ENCODE measurements around the gene ZNF507.
"Not testable (repeated sequence)": the region's sequence is repeated elsewhere in the genome, so short reads cannot be mapped to it uniquely, and the experiment has no call there.

The ZNF507 gene

DNA sequence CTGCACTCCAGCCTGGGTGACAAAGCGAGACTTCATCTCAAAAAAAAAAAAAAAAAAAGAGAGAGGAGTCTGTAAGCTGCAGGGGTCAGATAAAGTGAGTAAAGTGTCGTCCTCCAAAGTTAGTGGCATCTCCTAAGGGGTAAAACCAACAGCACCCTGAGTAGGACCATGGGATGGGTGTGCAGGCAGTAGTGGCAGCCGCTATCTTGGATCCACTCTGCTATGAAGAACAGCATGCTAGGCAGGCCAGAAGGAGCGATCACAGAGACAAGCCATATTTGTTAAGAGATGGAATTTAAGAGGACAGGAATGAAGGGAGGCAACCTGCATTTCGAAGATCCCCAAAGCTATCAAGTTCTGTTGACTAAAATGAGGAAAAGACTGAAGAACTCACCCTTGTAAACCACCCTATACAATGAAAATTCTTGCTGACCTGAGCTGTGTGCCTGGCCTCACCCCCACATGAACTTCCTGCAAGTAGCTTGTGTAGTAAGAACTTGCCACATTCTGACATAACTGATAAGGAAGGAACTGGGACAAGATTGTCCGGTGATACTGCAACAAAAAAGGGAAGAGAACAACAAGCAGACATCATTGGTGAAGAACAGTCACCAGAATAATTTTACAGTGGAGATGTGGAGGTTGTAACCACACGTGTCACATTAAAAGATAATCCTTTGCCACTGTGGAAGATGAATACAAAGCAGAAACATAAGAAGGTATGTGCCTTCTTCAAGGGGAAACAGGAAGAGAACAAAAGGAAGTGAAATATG is 76.4 kb downstream of the ZNF507 start:
- no peak for DNase-seq (ENCODE audit: low read depth)
- TF ChIP-seq, protein P1, sequence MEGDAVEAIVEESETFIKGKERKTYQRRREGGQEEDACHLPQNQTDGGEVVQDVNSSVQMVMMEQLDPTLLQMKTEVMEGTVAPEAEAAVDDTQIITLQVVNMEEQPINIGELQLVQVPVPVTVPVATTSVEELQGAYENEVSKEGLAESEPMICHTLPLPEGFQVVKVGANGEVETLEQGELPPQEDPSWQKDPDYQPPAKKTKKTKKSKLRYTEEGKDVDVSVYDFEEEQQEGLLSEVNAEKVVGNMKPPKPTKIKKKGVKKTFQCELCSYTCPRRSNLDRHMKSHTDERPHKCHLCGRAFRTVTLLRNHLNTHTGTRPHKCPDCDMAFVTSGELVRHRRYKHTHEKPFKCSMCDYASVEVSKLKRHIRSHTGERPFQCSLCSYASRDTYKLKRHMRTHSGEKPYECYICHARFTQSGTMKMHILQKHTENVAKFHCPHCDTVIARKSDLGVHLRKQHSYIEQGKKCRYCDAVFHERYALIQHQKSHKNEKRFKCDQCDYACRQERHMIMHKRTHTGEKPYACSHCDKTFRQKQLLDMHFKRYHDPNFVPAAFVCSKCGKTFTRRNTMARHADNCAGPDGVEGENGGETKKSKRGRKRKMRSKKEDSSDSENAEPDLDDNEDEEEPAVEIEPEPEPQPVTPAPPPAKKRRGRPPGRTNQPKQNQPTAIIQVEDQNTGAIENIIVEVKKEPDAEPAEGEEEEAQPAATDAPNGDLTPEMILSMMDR (IDR thresholded peaks at IDR 0.05; ENCODE audit: control insufficient read depth, extremely low read depth, insufficient read depth) = no peak
- no peak overlapping the region for H3K4me3 ChIP-seq (ENCODE audit: low read depth, low read length)

DNA sequence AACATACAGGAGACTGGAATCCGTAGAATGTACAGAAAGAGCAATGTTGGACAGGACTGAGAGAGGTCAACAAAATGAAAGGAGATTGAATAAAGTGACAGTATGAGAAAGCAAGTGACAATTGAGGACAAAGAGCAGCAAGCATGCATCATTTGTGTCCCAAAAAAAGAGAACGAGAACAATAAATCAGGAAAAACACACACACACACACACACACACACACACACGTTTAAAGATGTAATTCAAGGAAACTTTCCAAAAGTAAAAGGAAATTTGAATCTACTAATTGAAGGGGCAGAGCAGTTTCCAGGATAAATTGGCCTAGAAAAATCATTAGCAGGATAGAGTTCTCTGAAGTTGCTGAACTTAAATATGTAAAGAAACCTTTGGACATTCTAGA is 77.0 kb downstream of the ZNF507 start:
- no peak for DNase-seq (ENCODE audit: low read depth)
- no peak overlapping the region for H3K4me3 ChIP-seq (ENCODE audit: low read depth, low read length)
- TF ChIP-seq, protein P1 (IDR thresholded peaks at IDR 0.05; ENCODE audit: control insufficient read depth, extremely low read depth, insufficient read depth) = no peak

DNA sequence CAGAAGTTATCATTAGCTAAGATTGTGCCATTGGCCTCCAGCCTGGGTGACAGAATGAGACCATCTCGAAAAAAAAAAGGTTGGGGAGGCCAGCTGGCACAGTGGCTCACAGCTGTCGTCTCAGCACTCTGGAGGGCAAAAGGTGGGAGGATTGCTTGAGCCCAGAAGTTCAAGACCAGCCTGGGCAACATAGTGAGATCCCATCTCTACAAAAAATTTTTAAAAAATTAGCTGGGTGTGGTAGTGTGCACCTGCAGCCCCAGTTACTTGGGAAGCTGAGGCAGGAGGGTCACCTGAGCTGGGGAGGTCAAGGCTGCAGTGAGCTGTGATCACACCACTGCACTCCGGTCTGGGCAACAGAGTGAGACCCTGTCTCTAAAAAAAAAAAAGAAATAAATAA is 78.5 kb downstream of the ZNF507 start:
- not testable (repeated sequence) for DNase-seq (ENCODE audit: low read depth); H3K4me3 ChIP-seq (ENCODE audit: low read depth, low read length)

DNA sequence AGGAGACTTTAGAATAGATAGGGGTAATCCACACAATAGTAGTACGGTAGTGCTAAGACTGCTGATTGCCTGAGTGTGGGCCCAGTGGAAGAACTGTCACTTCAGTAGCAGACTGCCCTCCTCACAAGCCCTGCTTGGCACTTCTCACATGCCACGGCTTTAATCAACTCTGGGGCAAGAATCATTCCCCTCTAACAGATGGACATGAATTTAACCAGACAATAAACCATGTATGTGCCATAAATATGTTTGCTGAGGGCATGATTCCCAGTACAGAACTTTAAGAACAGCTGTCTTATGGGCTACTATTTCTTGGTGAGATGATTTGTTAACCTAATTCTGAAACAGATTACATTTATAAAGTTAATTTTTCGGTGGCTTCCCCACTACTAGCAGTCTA is 82.1 kb downstream of the ZNF507 start:
- TF ChIP-seq, protein P1 (IDR thresholded peaks at IDR 0.05; ENCODE audit: control insufficient read depth, extremely low read depth, insufficient read depth) = no peak
- H3K4me3 ChIP-seq (ENCODE audit: low read depth, low read length) = no peak overlapping the region
- no peak for DNase-seq (ENCODE audit: low read depth)

DNA sequence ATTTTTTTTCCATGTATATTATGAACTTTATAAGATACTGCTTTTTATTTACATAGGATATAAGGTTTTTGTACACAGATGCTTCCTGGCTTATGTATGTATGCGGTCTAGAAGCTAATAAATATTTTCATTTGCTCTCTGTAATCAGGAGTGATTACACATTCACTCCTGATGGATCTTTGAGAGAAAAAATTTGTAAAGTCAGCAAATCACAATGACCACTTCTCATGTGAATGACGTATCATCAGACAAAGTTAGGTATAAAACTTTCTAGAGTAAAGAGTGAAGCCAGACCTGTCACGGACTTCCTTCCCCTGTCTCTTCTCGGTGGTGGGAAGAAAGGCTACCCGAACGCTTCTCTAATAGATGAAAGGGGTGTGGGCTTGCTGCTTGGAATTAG is 91.3 kb downstream of the ZNF507 start:
- H3K4me3 ChIP-seq (ENCODE audit: low read depth, low read length) = no peak overlapping the region
- TF ChIP-seq, protein P1 (IDR thresholded peaks at IDR 0.05; ENCODE audit: control insufficient read depth, extremely low read depth, insufficient read depth) = no peak
- DNase-seq (ENCODE audit: low read depth) = no peak

DNA sequence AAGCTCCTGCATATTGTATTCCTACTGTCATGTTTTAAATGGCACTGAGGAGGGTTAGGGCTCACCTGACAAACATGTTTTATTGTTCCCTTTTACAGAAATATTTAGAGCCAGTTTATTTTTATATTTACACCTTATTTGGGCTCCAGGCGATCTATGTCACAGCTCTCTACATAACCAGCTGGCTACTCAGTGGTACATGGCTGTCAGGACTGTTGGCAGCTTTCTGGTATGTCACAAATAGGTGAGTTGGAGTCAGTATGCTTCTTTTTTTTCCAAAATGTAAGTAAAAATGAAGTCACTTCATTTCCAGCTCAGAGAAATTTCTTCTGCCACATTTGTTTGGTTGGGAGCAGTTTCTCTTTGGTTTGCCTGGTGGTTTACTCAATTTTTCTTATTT is 91.7 kb downstream of the ZNF507 start:
- no peak for DNase-seq (ENCODE audit: low read depth)
- TF ChIP-seq, protein P1 (IDR thresholded peaks at IDR 0.05; ENCODE audit: control insufficient read depth, extremely low read depth, insufficient read depth) = no peak
- no peak overlapping the region for H3K4me3 ChIP-seq (ENCODE audit: low read depth, low read length)

Measured in LNCaP clone FGC (cell line).